Fibroblast of villous mesenchyme (primary cell): ENCODE measurements around the gene MYO10. TPM values are rescaled to one million over a fixed set of nuclear protein-coding genes. Genes with fewer than 3 reads are reported as not detected.

Experiments
- DNase-seq: peaks from one replicate; pipeline ENCODE4 v3.0.0-alpha.2; 2010; ENCODE audit warnings: low read depth
- H3K4me3 ChIP-seq: 2 replicates; pipeline ENCODE4 v1.5.1; 2011; ENCODE audit warnings: low read depth, mild to moderate bottlenecking, low read length
- total RNA-seq: library from RNA; depleted of rRNA; stranded (reverse); fragments of >200 nt; gene quantifications from 2 replicates; pipeline ENCODE4 v1.2.3, GENCODE V29; 2012
- TF ChIP-seq, protein P1 (sequence below): IDR thresholded peaks from 2 replicates; pipeline ENCODE4 v1.5.1; 2012; ENCODE audit warnings: low read depth, mild to moderate bottlenecking, low read length; ENCODE audit not compliant: insufficient read depth

Gene MYO10
- total RNA-seq, 1 donor: 36.7 TPM

DNA sequence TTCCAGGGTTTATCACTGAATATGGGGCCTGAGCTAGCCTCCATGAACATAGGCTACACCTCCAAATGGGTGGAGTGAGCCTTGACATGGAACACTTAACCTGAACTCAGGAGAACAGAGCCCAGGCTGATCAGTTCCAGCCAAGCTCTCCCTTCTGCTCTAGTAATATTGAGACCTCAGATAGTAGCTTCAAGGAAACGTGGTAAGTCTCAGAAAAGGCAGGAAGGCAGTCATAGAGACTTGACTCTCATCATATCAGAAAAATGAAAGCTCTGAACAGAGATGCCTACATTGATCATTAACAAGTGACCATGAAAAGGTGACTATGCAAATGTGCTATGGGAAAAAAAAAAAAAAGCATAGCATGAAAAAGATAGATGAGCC is 40.5 kb upstream of the MYO10 start:
- DNase-seq: no peak
- H3K4me3 ChIP-seq: no peak overlapping the region
- TF ChIP-seq, protein P1, sequence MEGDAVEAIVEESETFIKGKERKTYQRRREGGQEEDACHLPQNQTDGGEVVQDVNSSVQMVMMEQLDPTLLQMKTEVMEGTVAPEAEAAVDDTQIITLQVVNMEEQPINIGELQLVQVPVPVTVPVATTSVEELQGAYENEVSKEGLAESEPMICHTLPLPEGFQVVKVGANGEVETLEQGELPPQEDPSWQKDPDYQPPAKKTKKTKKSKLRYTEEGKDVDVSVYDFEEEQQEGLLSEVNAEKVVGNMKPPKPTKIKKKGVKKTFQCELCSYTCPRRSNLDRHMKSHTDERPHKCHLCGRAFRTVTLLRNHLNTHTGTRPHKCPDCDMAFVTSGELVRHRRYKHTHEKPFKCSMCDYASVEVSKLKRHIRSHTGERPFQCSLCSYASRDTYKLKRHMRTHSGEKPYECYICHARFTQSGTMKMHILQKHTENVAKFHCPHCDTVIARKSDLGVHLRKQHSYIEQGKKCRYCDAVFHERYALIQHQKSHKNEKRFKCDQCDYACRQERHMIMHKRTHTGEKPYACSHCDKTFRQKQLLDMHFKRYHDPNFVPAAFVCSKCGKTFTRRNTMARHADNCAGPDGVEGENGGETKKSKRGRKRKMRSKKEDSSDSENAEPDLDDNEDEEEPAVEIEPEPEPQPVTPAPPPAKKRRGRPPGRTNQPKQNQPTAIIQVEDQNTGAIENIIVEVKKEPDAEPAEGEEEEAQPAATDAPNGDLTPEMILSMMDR: no peak

- no peak for DNase-seq
- no peak overlapping the region for H3K4me3 ChIP-seq
- TF ChIP-seq, protein P1: no peak
Measured at GRCh38 chr5:16975950-16976624, 40.0 kb upstream of the MYO10 start.

- DNase-seq: no peak
- TF ChIP-seq, protein P1: no peak
Measured at GRCh38 chr5:16974981-16975380, 38.9 kb upstream of the MYO10 start.

DNA sequence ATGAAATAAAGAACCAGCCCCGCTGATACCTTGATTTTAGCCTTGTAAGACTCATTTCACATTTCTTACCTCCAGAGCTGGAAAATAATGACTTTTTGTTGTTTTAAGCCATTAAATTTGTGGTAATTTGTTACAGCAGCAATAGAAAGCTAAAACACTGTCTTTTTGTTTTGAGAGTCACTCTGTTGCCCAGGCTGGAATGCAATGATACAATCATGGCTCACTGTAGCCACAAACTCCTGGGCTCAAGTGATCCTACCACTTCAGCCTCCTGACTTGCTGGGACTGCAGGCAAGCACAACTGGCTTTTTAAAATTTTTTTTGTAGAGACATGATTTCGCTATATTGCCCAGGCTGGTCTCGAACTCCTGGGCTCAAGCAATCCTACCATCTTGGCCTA is 34.7 kb upstream of the MYO10 start:
- H3K4me3 ChIP-seq: no peak overlapping the region
- DNase-seq: no peak
- TF ChIP-seq, protein P1: no peak

More at GRCh38 chr5:16974981-16975380, 38.9 kb upstream of the MYO10 start:
- H3K4me3 ChIP-seq: no peak overlapping the region

GRCh38 chr5:16970260-16970659 is 34.2 kb upstream of the MYO10 start:
- DNase-seq: no peak
- no peak overlapping the region for H3K4me3 ChIP-seq
- TF ChIP-seq, protein P1: no peak

DNA sequence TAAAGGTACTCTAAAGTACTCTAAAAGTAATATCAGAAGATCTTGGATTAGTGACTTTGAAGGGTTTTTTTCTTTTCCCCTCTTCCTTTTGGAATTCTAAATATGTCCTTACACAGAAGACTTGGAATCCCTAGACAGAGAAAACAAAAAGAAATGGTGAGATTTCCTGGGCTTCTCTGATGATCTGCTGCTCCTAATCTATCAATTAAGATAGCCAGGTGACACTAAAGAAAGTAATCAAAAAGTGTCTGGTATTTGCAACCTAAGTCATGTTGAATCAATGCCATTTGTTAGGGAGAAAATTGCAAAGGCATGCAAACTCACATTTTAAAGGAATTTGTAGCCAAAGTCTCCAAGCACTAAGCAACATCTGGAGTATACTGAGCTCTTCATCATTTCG is 29.5 kb upstream of the MYO10 start:
- no peak for DNase-seq
- TF ChIP-seq, protein P1: no peak
- H3K4me3 ChIP-seq: no peak overlapping the region

- TF ChIP-seq, protein P1: no peak
- H3K4me3 ChIP-seq: no peak overlapping the region
- no peak for DNase-seq
Measured at GRCh38 chr5:16963821-16964220, 27.7 kb upstream of the MYO10 start.
